Measurements from ENCODE around the gene SH2B3. TPM values are rescaled to one million over a fixed set of nuclear protein-coding genes. Genes with fewer than 3 reads are reported as not detected.
A peak's percentile ranks its signal among the peaks of the same experiment; 100 is the strongest.

The SH2B3 gene
- total and polyA plus RNA-seq, 4 donors: 9.6 to 46.0 (median 17.9) TPM

GRCh38 chr12:111417784-111418593 is 12.3 kb downstream of the SH2B3 start:
- no peak for DNase-seq
- no peak for TF ChIP-seq CTCF (IDR thresholded peaks at IDR 0.05; ENCODE audit: control extremely low read depth, extremely low read depth)
- H3K9me3 ChIP-seq (ENCODE audit: control insufficient read depth in 4 of 4, insufficient read depth in 3 of 4, low read length in 3 of 4): peaks cover 0 to 1% (median 0%) of the 10 kb centered on the region in 4 donors
- no peak overlapping the region for H3K9ac ChIP-seq (ENCODE audit: insufficient read depth in 1 of 2, low read length in 2 of 2)
- peaks cover 0 to 10% (median 0%) of the 10 kb centered on the region in 5 donors for H3K4me1 ChIP-seq (ENCODE audit: control insufficient read depth in 5 of 5, insufficient read depth in 5 of 5, low read length in 5 of 5)
- no peak overlapping the region for H3K27ac ChIP-seq (ENCODE audit: low read depth in 1 of 2, low read length in 1 of 2)
- H3K36me3 ChIP-seq (ENCODE audit: control insufficient read depth in 4 of 4, insufficient read depth in 4 of 4, low read length in 4 of 4): peaks cover 0 to 34% (median 3%) of the 10 kb centered on the region in 4 donors
- no peaks in the 10 kb centered on the region for H3K27me3 ChIP-seq (ENCODE audit: control insufficient read depth in 3 of 3, insufficient read depth in 3 of 3, low read length in 2 of 3)
- H3K4me3 ChIP-seq: no peak overlapping the region
- ATAC-seq (ENCODE audit: insufficient read depth, low FRiP score): no peak
- 93 to 98% methylated on average over 66 to 67 of the region's 67 CpGs for WGBS, 2 donors

- no peak overlapping the region for H3K9ac ChIP-seq (ENCODE audit: insufficient read depth in 1 of 2, low read length in 2 of 2)
- H3K9me3 ChIP-seq (ENCODE audit: control insufficient read depth in 4 of 4, insufficient read depth in 3 of 4, low read length in 3 of 4): peaks cover 0 to 1% (median 0%) of the 10 kb centered on the region in 4 donors
- no peak overlapping the region for H3K4me3 ChIP-seq
- no peak overlapping the region for H3K27ac ChIP-seq (ENCODE audit: low read depth in 1 of 2, low read length in 1 of 2)
- peaks cover 0 to 7% (median 0%) of the 10 kb centered on the region in 5 donors for H3K4me1 ChIP-seq (ENCODE audit: control insufficient read depth in 5 of 5, insufficient read depth in 5 of 5, low read length in 5 of 5)
- no peak for ATAC-seq (ENCODE audit: insufficient read depth, low FRiP score)
- peaks cover 0 to 34% (median 3%) of the 10 kb centered on the region in 4 donors for H3K36me3 ChIP-seq (ENCODE audit: control insufficient read depth in 4 of 4, insufficient read depth in 4 of 4, low read length in 4 of 4)
- TF ChIP-seq CTCF (IDR thresholded peaks at IDR 0.05; ENCODE audit: control extremely low read depth, extremely low read depth): no peak
- 94 to 97% methylated on average over 28 to 30 of the region's 30 CpGs for WGBS, 2 donors
- no peaks in the 10 kb centered on the region for H3K27me3 ChIP-seq (ENCODE audit: control insufficient read depth in 3 of 3, insufficient read depth in 3 of 3, low read length in 2 of 3)
- DNase-seq: no peak
Observed at GRCh38 chr12:111418594-111418880, 12.8 kb downstream of the SH2B3 start.

DNA sequence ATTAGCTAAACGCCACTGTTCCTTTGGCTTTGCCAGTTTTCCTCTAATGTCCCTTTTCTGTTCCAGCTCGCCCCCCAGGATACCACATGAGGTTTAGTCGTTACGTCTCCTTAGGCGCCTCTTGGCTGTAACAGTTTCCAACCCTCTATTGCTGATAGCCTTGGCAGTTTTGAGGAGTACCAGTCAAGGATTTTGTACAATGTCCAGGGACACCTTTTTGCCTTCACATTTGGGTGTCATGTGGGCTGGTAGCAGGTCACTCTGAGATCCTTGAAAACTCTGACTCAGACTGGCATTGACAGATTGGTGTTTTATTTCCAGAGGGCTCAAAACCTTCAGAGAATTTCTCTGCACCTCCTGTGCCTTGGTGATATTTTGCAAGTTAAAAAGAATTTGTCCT is 14.1 kb downstream of the SH2B3 start:
- ATAC-seq (ENCODE audit: insufficient read depth, low FRiP score) (no peak), DNase-seq (no peak)
- no peak for TF ChIP-seq CTCF (IDR thresholded peaks at IDR 0.05; ENCODE audit: control extremely low read depth, extremely low read depth)
- H3K4me3 ChIP-seq: no peak overlapping the region
- 93 to 95% methylated on average over 5 of the region's 5 CpGs for WGBS, 2 donors
- H3K27ac ChIP-seq (ENCODE audit: low read depth in 1 of 2, low read length in 1 of 2): peak overlapping the region in 1 of 2 donors; percentile 11
- H3K9ac ChIP-seq (ENCODE audit: insufficient read depth in 1 of 2, low read length in 2 of 2): no peak overlapping the region
- H3K27me3 ChIP-seq (ENCODE audit: control insufficient read depth in 3 of 3, insufficient read depth in 3 of 3, low read length in 2 of 3): no peaks in the 10 kb centered on the region
- peaks cover 0 to 1% (median 0%) of the 10 kb centered on the region in 4 donors for H3K9me3 ChIP-seq (ENCODE audit: control insufficient read depth in 4 of 4, insufficient read depth in 3 of 4, low read length in 3 of 4)
- peaks cover 0 to 39% (median 3%) of the 10 kb centered on the region in 4 donors for H3K36me3 ChIP-seq (ENCODE audit: control insufficient read depth in 4 of 4, insufficient read depth in 4 of 4, low read length in 4 of 4)
- H3K4me1 ChIP-seq (ENCODE audit: control insufficient read depth in 5 of 5, insufficient read depth in 5 of 5, low read length in 5 of 5): peaks cover 0 to 9% (median 0%) of the 10 kb centered on the region in 5 donors
